ENCODE results near the gene ATMIN.

Gene ATMIN

DNA sequence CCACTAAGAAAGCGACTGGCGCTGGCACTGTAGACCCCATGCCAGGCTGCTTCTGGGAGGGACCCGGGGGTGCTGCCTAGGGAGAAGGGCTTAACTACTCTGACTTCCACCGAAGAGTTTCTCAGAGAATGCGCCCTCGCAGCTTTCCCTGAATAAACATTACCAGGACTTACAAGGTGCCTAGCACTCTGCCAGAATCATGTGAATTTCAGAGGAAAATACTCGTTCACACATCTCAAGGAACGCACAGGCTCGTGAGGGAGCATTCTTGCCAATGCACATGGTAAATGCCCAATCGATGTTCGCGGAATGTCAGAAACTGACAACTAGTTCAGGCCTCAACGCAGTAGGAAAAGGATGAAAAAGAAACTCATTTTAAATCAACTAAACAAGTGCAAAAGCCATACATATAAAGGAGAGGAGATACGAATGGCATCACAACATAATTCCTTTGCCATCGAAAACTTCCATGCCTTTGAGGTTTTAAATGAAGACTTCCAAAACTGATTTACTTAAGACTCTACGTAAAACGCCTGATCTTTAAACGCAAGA, 30.0 kb upstream of the ATMIN start:
- no peak for DNase-seq (ENCODE audit: low read depth)

DNA sequence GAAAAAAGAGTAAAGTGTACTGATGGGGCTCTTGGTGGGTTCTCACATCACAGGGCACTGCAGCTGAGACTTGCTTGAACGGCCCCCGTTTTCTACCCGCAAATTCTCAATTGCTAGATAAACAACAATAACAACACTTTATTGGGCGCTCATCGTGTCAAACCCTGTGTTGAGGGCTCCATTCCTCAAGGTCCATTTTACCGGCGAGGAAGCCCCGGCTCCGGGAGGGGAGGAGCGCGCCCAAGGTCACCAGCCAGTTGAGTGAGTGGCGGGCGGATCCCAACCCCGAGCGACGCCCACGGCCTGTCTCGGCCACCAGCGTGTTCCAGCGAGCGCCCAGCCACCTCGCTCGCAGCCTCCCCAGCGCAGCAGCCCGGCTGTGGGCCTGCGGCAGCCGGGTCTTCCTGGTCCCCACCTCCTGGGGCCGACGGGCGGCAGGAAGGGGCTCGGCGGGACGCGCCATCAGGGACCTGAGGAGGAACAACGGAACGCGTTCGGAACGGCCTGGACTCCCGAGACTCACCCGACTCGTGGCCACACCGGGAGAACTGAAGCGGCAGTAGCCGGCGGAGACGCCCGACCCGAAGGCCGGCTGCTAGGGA, 29.3 kb upstream of the ATMIN start:
- peak; percentile 56 for DNase-seq (ENCODE audit: low read depth)

DNA sequence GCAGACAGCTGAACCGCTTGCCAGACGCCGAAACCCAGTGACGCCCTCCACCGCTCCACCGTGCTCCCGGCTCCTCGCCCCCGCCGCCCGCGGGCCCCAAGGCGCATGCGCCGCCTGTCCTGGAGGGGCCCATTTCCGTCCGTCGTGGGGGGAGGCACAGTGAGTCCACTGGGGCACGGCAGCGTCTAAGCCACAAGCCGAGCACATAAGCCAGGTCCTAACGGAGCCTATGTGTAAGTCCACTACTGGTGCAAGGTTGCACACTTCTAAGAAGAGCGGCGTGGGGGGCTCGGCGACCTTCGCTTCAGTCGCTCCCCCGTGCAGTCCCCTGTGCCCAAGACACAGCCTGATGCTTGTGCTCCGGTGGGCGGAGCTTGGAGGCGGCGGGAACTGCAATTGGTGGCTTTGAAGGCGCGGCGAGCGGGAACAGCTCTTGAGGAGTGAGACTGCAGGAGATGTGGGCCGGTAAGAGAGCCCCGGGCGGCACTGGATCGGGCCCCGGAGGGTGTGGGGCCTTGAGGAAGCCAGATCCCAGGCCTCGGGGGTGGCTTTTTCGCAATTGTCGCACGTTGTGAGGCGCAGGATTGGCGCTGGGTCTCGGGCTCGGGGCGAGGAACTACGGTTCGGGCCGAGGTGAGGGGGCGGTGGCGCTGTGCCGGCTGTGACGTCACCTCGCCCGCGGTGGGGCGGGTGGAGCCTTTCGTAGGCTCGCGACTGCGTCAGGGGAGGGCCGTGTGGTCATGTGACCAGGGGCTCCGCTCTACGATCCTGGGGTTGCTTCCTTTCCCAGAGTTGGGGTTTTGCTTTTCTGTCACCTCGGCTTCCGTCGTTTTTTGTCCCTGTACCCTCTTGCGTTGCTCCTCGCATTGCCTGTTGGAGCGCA, 28.6 kb upstream of the ATMIN start, which contains the start of the genes CENPN and CMC2:
Gene CENPN (plus strand): TSS at position 402 of the 883 bp plus-strand sequence. CDS start 4,726 bp downstream, outside the sequence.
Gene CMC2 (minus strand): TSS at position 73 of the 883 bp plus-strand sequence. CDS start 9,491 bp downstream, outside the sequence.
- peak; percentile 94 for DNase-seq (ENCODE audit: low read depth)

DNA sequence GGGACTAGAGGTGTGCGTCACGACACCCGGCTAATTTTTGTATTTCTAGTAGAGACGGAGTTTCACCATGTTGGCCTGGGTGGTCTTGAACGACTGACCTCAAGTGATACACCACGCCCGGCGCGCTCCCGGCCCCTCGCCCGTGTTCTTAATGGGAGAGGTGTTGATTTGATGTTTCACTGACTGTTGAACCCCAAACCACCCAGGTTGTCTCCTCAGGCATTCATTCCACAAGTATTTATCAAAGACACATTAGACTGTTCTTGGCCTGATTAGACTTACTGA, 27.2 kb upstream of the ATMIN start:
- no peak for DNase-seq (ENCODE audit: low read depth)

DNA sequence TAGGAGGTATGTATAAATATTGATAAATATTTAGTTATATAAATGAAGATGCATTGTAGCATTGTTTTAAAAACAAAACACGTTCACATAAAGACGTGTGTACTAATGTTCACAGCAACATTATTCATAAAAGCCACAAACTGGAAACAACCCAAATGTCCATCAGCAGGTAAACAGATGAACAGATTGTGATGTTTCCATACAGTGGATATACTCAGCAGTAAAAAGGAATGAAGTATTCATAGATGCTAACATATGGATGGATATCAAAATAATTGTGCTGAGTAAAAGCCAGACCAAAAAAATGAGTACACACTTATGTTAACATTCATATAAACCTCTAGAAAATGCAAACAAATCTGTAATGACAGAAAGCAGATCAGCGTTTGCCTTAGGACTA, 22.7 kb upstream of the ATMIN start:
- DNase-seq (ENCODE audit: low read depth): no peak

DNA sequence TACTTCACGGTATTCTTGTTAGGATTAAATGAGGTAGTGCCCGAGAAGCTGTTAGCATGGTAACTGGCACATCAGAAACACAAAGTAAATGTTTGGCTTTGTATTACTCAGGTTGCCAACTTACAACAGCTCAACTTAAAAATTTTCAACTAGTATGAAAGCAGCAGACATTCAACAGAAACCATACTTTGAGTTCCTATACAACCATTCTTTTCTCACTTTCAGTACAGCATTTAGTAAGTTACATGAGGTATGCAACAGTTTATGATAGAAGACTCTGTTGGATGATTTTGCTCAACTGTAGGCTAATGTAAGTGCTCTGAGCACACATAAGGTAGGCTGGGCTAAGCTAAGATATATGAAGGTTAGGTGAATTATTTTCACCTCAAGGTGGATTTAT, 21.0 kb upstream of the ATMIN start:
- no peak for DNase-seq (ENCODE audit: low read depth)

DNA sequence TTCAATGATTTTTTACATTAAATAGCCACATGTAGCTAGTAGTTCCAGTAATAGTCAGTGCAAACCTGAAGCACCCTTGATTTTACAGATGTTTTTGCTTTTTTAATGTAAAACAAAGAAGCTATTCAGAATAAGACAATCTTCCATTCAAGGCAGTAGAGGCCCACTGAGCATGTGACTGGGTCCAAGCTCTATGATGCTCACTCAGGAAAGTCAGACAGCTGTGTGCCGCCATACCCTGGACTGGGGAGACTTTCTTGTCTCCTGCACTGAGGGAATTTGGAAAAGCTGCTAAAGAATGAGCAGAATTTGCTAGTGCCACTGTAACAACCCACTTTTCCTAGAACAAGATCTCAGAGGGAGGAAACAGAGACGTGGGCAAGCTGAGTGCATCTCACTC, 17.1 kb upstream of the ATMIN start:
- no peak for DNase-seq (ENCODE audit: low read depth)

DNA sequence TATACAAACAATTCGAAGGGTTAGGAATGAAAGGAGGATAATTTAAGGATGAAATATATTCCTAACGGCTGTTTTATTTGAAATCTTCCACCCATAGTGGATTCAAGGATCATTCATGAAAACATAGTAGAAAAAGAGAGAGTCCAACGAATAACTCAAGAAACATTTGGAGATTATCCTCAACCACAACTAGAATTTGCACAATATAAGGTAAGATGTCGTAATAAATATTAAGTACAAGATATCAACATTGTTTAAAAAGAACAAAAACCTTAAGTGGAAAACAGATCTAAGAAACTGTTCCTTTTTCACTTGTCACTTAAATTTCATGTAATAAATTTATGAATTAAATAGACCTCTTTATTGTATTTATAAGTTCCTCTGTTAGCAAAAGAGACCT, 9.2 kb upstream of the ATMIN start:
- no peak for DNase-seq (ENCODE audit: low read depth)

DNA sequence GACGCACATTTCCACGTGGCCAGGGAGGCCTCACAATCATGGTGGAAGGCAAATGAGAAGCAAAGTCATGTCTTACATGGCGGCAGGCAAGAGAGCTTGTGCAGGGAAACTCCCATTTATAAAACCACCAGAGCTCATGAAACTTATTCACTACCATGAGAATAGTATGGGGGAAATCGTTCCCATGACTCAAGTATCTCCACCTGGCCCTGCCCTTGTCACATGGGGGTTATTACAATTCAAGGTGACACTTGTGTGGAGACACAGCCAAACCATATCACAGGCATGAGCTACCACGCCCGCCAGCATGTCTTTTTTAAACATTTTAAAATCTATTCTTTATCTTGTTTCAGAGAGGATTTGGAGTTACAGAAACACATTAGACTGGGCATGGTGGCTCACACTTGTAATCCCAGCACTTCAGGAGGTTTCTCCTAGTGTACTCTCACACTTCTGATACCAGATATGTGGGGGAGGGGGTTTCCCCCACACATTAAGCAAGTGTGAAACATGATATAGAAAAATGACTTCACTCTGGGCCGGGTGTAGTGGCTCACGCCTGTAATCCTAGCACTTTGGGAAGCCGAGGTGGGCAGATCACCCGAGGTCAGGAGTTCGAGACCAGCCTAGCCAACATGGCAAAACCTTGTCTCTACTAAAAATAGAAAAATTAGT, 5.6 kb upstream of the ATMIN start:
- DNase-seq (ENCODE audit: low read depth): no peak

DNA sequence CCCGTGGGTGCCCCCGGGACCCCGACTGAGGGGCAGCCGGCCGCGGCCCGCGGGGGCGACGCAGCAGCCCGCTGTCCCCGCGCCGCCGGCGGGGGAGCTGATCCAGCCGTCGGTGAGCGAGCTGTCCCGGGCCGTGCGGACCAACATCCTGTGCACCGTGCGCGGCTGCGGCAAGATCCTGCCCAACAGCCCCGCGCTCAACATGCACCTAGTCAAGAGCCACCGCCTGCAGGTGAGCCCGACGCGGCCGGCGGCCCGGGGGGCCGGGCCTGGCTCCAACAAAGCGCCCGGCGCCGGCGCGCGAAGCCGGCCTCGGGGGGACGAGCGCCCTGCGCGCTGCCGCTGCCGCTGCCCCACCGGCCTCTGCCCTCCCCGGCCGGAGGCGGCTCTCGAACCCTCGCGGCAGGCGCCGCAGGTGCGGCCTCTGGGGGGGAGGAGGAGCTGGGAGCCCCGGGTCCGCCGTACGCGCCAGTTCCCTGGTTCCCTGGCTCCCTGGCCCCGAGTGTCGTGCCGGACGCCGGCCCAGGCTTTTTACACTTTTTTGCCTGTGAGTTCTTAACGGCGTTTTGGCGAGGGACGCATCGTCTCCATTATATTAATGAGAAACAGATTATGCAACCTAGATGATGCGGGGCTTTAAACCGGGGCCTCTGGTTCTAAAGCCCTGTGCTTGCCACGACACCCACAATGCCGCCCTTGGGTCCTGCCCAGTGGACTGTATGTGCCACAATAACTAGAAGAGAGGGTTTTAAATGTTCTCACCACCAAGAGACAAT, 521 bp downstream of the ATMIN start:
- DNase-seq (ENCODE audit: low read depth): peak; percentile 42

DNA sequence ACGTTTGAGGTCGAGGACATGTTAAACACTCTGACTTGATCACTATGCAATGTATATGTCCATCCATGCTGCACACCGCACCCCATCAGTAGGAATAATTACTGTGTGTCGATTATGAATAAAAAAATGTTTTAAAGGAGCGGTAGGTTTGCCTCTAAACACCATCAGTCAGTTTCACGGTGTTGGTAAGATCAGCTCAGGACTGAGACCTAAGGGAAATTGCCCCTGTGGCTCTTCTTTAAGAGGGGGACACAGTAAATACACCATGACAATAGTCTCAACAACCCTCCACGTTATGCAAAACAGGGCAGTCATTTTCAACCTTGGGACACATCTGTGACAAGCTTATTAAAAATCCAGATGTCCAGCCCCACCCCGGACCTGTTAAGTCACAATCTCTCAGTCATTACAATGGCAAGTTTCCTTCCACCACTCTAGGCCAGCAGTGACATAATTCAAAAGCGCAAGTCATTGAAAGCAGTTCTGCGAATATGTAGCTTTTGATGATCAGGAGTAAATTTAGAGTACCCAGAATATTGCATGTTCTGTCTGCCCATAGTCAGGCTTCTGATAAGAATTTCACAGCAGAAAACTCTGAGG, 1.2 kb downstream of the ATMIN start:
- no peak for DNase-seq (ENCODE audit: low read depth)

DNA sequence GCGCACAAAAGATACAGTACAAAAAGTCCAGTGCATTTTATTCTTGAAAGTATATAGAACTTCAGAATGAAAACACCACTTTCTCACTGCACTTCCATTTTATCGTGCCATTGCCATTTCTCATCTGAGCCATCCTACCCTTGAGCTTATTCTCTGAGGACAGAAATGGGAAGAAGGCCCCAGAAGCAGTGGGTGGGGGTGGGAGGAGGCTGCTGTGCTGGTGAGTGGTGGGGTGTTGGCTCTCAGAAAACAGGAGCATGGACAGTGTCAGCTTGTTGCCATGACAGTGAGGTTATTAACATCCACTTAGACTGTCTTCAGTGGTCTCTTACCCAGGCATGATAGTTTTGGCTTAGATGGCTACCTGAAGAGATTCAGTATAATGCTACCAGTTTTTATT, 4.5 kb downstream of the ATMIN start:
- no peak for DNase-seq (ENCODE audit: low read depth)

DNA sequence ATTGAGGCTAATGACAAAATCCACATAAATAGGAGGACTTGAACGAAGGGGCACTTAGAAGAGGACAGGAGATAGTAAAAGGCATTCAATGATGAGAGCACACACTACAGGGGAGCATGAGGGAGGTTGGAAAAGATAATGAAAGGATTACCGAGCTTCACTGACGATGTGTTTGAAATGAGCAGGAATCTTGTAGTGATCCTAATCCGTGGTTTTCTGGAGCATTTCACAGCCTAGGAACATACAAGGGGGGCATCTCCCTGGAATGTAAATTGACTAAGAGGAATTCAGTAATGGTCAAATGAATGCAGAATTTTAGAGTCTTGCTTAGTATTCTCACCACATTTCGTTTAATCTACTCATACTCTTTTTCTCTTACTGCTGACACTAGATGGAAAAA, 5.2 kb downstream of the ATMIN start:
- no peak for DNase-seq (ENCODE audit: low read depth)

DNA sequence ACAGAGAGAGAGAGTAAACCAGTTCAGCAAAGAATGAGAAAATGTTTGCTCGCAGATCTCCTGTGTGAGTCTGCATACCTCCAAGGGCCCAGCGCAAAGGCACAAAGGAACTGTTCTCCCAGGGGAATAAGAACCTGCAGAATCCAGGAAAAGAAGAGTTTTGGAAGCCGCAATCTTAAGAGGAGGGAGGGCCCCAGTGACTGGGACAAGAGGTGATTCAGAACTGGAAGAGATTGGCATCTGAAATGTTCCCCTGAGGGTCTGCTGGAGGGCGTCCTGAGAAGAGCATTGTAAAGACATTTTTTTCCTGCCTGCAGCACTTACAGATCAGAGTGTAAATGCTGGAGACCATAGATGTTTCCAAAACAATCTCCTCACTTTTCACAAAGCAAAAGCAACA, 6.1 kb downstream of the ATMIN start:
- DNase-seq (ENCODE audit: low read depth): no peak

DNA sequence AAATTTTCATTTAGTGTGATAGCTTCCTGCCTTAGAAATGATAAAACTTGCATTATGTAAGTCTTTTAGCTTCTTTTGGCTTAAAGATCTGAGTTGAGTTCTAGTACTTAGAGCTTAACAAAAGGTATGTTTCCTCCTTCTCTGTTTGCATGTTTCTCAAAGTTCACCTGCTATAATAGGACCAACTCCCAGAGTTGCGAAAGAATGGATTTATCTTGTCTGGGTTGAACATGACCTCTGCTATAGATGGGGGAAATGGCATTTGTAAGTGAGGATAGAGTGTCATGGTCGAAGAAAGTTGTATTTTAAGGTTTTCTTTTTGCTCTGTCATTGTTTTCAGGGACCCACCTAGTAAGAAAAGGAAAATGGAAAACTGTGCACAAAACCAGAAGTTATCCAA, 7.2 kb downstream of the ATMIN start:
- DNase-seq (ENCODE audit: low read depth): no peak

DNA sequence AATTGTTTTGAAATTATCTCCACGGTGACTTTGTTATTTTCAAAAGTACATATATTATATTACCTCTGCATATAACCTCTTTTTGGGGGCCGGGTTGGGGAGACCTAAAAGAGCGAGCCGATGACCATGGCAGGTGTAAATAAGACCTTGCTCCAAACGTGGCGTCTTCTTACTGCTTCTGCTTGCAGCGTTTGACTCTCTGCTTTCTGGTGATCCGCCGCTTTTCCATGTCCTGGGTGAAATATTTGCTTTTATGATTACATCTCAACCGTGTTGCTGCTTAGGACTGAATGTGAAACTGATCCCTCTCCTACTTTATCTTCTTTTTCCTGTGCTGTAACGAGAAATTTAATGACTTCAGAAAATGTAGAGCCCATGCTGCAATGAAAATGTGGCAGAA, 18.1 kb downstream of the ATMIN start:
- no peak for DNase-seq (ENCODE audit: low read depth)

DNA sequence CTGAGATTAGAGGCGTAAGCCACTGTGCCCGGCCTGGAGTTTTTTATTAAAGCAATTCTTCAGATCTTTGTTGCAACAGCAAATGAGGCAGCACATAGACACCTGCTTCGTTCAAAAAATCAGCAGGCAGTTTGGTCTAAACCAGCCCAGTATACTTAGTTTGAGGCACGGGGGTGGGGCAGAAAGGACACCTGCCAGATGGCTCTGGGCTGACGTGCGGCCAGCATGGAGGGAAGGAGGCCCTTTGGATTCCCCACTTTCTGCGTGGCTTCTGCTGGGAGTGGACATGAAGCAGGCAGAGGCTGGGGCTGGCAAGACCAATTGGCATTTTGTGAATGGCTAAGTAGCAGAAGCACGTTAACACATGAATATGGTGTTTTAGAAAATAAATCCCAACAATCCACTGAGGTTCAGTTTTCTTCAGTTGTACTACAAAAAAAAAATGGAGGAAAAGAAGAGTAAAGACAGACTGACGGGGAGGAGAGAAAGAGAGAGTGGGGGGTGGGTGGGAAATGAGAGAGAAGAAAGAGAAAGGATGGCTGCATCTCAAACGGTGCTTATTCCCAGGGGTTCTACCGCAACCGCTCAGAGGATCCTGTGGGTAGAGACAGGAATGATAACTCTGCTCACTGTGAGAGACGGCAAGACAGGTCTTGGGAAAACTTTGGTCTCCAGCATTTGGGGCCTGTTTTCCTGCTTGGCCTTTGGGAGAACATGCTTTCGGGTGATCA, 25.1 kb downstream of the ATMIN start:
- DNase-seq (ENCODE audit: low read depth): no peak

DNA sequence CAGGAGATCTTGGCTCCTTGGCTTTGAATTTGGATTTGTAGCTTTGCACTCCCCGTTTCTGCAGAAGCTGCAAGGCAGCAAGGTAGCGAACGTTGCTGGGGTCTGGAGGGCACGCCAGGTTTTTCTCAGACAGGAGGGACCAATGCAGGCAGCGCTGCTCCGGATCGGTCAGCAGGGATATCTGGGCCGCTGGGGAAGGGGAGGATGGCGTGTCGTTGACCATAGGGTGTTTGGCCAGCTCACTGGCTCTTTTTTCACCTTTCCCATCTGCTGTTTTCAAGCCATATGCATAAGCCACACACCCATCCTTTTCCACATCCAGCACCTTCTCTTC, 25.6 kb downstream of the ATMIN start:
- no peak for DNase-seq (ENCODE audit: low read depth)

DNA sequence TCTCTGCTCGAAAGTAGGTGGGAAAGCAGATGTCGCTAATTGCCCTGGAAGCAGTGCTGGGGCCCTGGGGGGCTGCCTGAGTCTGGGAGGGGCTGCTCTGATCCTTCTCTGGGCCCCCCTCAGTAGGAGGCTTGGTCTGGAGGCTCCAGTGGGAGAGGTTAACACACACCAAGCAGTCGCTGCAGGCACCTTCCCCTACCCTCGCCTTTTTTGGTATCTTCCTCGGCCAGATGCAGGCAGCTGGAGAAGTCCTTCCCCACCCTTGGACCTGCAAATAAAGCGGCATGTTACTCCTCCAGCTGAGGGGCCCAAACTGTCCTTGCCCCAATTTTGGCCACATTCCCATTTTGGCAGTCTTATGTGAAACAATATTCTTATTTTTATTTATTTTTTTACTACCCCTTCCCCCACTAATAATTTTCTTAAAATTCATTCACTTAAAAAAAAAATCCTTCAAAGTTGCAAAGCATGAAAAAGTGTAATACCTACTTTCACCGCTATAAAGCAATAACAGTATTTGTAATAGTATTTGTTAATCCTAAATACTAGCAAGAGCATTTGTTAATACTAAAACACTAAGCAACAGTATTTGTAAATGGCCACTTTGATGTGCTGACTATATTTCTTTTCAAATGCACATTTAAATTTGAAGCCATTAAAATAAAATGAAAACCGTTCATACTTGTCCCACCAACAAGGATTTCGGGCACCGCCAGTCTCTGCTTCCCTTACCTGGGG, 26.4 kb downstream of the ATMIN start:
- DNase-seq (ENCODE audit: low read depth): no peak

DNA sequence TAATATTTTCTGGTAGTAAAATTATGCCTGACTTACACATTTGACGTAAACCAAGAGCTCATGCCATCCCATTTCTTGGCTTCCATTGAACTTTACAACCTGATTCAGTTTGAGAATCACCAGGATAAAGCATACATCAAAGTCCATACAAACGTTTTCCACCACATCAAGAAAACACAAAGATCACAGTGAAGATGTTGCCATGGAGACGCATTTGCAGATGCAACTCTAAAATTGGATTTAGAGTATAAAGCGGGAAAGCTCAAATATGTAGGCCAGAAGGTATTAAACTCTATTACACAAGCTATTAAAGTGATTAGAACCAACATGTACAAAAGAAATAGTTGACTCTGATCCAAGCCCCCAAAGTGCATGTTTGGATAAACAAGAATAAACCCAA, 31.0 kb downstream of the ATMIN start:
- DNase-seq (ENCODE audit: low read depth): no peak

Measured in T-helper 22 cell (primary cell).